Right renal cortex interstitium (tissue), 3 donors: ENCODE measurements around the gene GPNMB. TPM values are rescaled to one million over a fixed set of nuclear protein-coding genes. Genes with fewer than 3 reads are reported as not detected.
"Not testable (repeated sequence)": the region's sequence is repeated elsewhere in the genome, so short reads cannot be mapped to it uniquely, and the experiment has no call there.

Source experiments
- DNase-seq, 3 donors: peaks; one replicate each; pipeline ENCODE4 v3.0.0-alpha.2; 2013; ENCODE audit warnings: low read depth in 3 of 3, low spot score in 2 of 3
- polyA plus RNA-seq, 3 donors: library from polyadenylated mRNA; unstranded; fragments of 120-200 nt; gene quantifications; one replicate each; pipeline ENCODE4 v1.2.1, GENCODE V29; 2013; ENCODE audit not compliant: insufficient read length in 3 of 3

Gene GPNMB
- polyA plus RNA-seq, 3 donors, result 30.3 to 33.7 (median 31.8) TPM

- DNase-seq, result no peak
Measured at GRCh38 chr7:23298141-23298881, 51.7 kb downstream of the GPNMB start.

GRCh38 chr7:23298885-23299769 is 52.6 kb downstream of the GPNMB start, which contains the start of gene MALSU1:
MALSU1 (plus strand) TSS chr7:23299339; CDS start chr7:23299353, 14 bp downstream.
- DNase-seq, result peak; percentile 91 to 98 (median 95)

- no peak for DNase-seq
Measured at GRCh38 chr7:23299770-23300300, 53.3 kb downstream of the GPNMB start.

- DNase-seq, result no peak
Measured at GRCh38 chr7:23306936-23307521, 60.5 kb downstream of the GPNMB start.

- DNase-seq, result no peak
Measured at GRCh38 chr7:23308754-23309153, 62.2 kb downstream of the GPNMB start.

GRCh38 chr7:23312141-23312540 is 65.6 kb downstream of the GPNMB start:
- not testable (repeated sequence) for DNase-seq

GRCh38 chr7:23315366-23315765 is 68.8 kb downstream of the GPNMB start:
- DNase-seq, result no peak

Other genes with a start within 250 kb of the GPNMB start
- gene HYCC1, start 232.6 kb upstream of the GPNMB start, polyA plus RNA-seq, result 10 to 100 TPM; 22.5 to 26.7 (median 24.3) TPM
- 10 to 100 TPM; 47.9 to 55.4 (median 50.0) TPM for gene KLHL7, start 141.0 kb upstream of the GPNMB start, polyA plus RNA-seq
- gene NUP42, start 64.7 kb upstream of the GPNMB start, polyA plus RNA-seq, result 10 to 100 TPM; 52.8 to 60.1 (median 53.9) TPM
- 10 to 100 TPM; 46.8 to 49.9 (median 49.1) TPM for gene MALSU1, start 52.6 kb downstream of the GPNMB start, polyA plus RNA-seq
- gene IGF2BP3, start 223.7 kb downstream of the GPNMB start, polyA plus RNA-seq, result 10 to 100 TPM; 57.9 to 64.6 (median 64.2) TPM